Measurements from ENCODE around the gene ARHGEF17. TPM values are rescaled to one million over a fixed set of nuclear protein-coding genes. Genes with fewer than 3 reads are reported as not detected.

ARHGEF17 gene
- total RNA-seq, 2 experiments from 2014 or later, result 0.05 TPM

- Mint-ChIP-seq H3K9me3 (no peaks in the 10 kb centered on the region), H3K36me3 (ENCODE audit: low read depth) (peaks cover 7% of the 10 kb centered on the region), H3K4me3 (no peak overlapping the region), H3K4me1 (peaks cover 7% of the 10 kb centered on the region), H3K27ac (no peak overlapping the region), H3K27me3 (no peaks in the 10 kb centered on the region)
- POLR2A ChIA-PET, result interaction anchor here (1.3 kb wide), 1 partner anchor 20 kb away, joined by 3 read pairs; no protein-coding TSS in a partner anchor
- DNase-seq, result no peak
- CTCF ChIA-PET, result interaction anchor here (0.6 to 2.1 kb wide), 3 partner anchors 61 to 65 kb away, joined by 3 to 12 read pairs (median 5); no protein-coding TSS in a partner anchor
Observed at GRCh38 chr11:73415854-73416615, 108.0 kb downstream of the ARHGEF17 start.

GRCh38 chr11:73416786-73417185, 108.7 kb downstream of the ARHGEF17 start:
- no peaks in the 10 kb centered on the region for H3K27me3 Mint-ChIP-seq
- H3K36me3 Mint-ChIP-seq (ENCODE audit: low read depth), result peaks cover 7% of the 10 kb centered on the region
- H3K4me1 Mint-ChIP-seq, result peaks cover 7% of the 10 kb centered on the region
- no peak overlapping the region for H3K27ac Mint-ChIP-seq
- POLR2A ChIA-PET, result no interaction called here
- H3K4me3 Mint-ChIP-seq, result no peak overlapping the region
- DNase-seq, result no peak
- CTCF ChIA-PET, result interaction anchor here (0.6 to 1.3 kb wide), 2 partner anchors 62 to 66 kb away, joined by 3 to 5 read pairs; no protein-coding TSS in a partner anchor
- H3K9me3 Mint-ChIP-seq, result no peaks in the 10 kb centered on the region

Other genes starting within 250 kb of the ARHGEF17 start
- 10 to 100 TPM; 40.8 to 41.7 TPM for gene FCHSD2, start 166.0 kb upstream of the ARHGEF17 start, total RNA-seq
- gene P2RY2, start 90.0 kb upstream of the ARHGEF17 start, total RNA-seq, result not detected
- gene P2RY6, start 35.9 kb upstream of the ARHGEF17 start, total RNA-seq, result not detected
- 10 to 100 TPM; 26.0 to 27.3 TPM for gene RELT, start 68.1 kb downstream of the ARHGEF17 start, total RNA-seq

Measured in activated CD4-positive, alpha-beta memory T cell treated with anti-CD3 and anti-CD28 coated beads, Interleukin-2, amount 10 ng/mL, durations not matched to agents 7 days and 5 days (primary cell).